ENCODE measurements around the gene PPP1R9A.

Gene PPP1R9A

GRCh38 chr7:94908323-94909178 lies 1.2 kb downstream of the PPP1R9A start:
- no peak for DNase-seq (ENCODE audit: low read depth in 1 of 2, low spot score in 1 of 2)

- no peak for DNase-seq (ENCODE audit: low read depth in 1 of 2, low spot score in 1 of 2)
Measured at GRCh38 chr7:94909179-94909466, 1.7 kb downstream of the PPP1R9A start.

- no peak for DNase-seq (ENCODE audit: low read depth in 1 of 2, low spot score in 1 of 2)
Measured at GRCh38 chr7:94912085-94912484, 4.7 kb downstream of the PPP1R9A start.

- DNase-seq (ENCODE audit: low read depth in 1 of 2, low spot score in 1 of 2): no peak
Measured at GRCh38 chr7:94913391-94913790, 6.0 kb downstream of the PPP1R9A start.

- DNase-seq (ENCODE audit: low read depth in 1 of 2, low spot score in 1 of 2): no peak
Measured at GRCh38 chr7:94921911-94922310, 14.5 kb downstream of the PPP1R9A start.

GRCh38 chr7:94922457-94922856 lies 15.1 kb downstream of the PPP1R9A start:
- DNase-seq (ENCODE audit: low read depth in 1 of 2, low spot score in 1 of 2): no peak

GRCh38 chr7:94923412-94923811 lies 16.0 kb downstream of the PPP1R9A start:
- no peak for DNase-seq (ENCODE audit: low read depth in 1 of 2, low spot score in 1 of 2)

- DNase-seq (ENCODE audit: low read depth in 1 of 2, low spot score in 1 of 2): no peak
Measured at GRCh38 chr7:94928168-94928707, 20.8 kb downstream of the PPP1R9A start.

- no peak for DNase-seq (ENCODE audit: low read depth in 1 of 2, low spot score in 1 of 2)
Measured at GRCh38 chr7:94933256-94933990, 26.0 kb downstream of the PPP1R9A start.

- no peak for DNase-seq (ENCODE audit: low read depth in 1 of 2, low spot score in 1 of 2)
Measured at GRCh38 chr7:94939395-94939794, 32.0 kb downstream of the PPP1R9A start.

- no peak for DNase-seq (ENCODE audit: low read depth in 1 of 2, low spot score in 1 of 2)
Measured at GRCh38 chr7:94940241-94940640, 32.8 kb downstream of the PPP1R9A start.

GRCh38 chr7:94941844-94942632 lies 34.6 kb downstream of the PPP1R9A start:
- DNase-seq (ENCODE audit: low read depth in 1 of 2, low spot score in 1 of 2): no peak

GRCh38 chr7:94943134-94943533 lies 35.7 kb downstream of the PPP1R9A start:
- DNase-seq (ENCODE audit: low read depth in 1 of 2, low spot score in 1 of 2): no peak

- DNase-seq (ENCODE audit: low read depth in 1 of 2, low spot score in 1 of 2): no peak
Measured at GRCh38 chr7:94949532-94949931, 42.1 kb downstream of the PPP1R9A start.

GRCh38 chr7:94955807-94956206 lies 48.4 kb downstream of the PPP1R9A start:
- no peak for DNase-seq (ENCODE audit: low read depth in 1 of 2, low spot score in 1 of 2)

GRCh38 chr7:94957061-94957460 lies 49.7 kb downstream of the PPP1R9A start:
- DNase-seq (ENCODE audit: low read depth in 1 of 2, low spot score in 1 of 2): no peak

GRCh38 chr7:94962661-94963060 lies 55.3 kb downstream of the PPP1R9A start:
- no peak for DNase-seq (ENCODE audit: low read depth in 1 of 2, low spot score in 1 of 2)

- no peak for DNase-seq (ENCODE audit: low read depth in 1 of 2, low spot score in 1 of 2)
Measured at GRCh38 chr7:94969434-94970084, 62.2 kb downstream of the PPP1R9A start.

GRCh38 chr7:94970085-94970576 lies 62.7 kb downstream of the PPP1R9A start:
- no peak for DNase-seq (ENCODE audit: low read depth in 1 of 2, low spot score in 1 of 2)

- DNase-seq (ENCODE audit: low read depth in 1 of 2, low spot score in 1 of 2): no peak
Measured at GRCh38 chr7:94971051-94971867, 63.9 kb downstream of the PPP1R9A start.
